ENCODE results near the gene TGFBR3. TPM values are rescaled to one million over a fixed set of nuclear protein-coding genes. Genes with fewer than 3 reads are reported as not detected.

Gene TGFBR3
- total and polyA plus RNA-seq, 10 donors, result 5.2 to 254 (median 166) TPM

GRCh38 chr1:91633438-91633837 is 252.5 kb downstream of the TGFBR3 start:
- DNase-seq, result no peak
- TF ChIP-seq CTCF (IDR thresholded peaks at IDR 0.05 in 8 of 11, conservative IDR thresholded peaks at IDR 0.05 in 3 of 11) (no peak), POLR2A (IDR thresholded peaks at IDR 0.05) (no peak), POLR2AphosphoS5 (IDR thresholded peaks at IDR 0.05) (no peak)
- Histone ChIP-seq H3K4me3 (no peak overlapping the region), H3K4me1 (peaks cover 0 to 6% (median 0%) of the 10 kb centered on the region in 6 donors), H3K27me3 (replicated peaks in 1 of 7) (no peaks in the 10 kb centered on the region), H3K9me3 (peaks cover 0 to 4% (median 0%) of the 10 kb centered on the region in 8 donors), H3K27ac (no peak overlapping the region), H3K36me3 (no peaks in the 10 kb centered on the region)
- intact Hi-C loops (cut with DNase I; ENCODE audit: low total_unique reads), result no loop called here
- WGBS, 5 donors, result 85 to 95% (median 92%) methylated on average over 3 of the region's 3 CpGs

GRCh38 chr1:91631718-91632330 is 254.1 kb downstream of the TGFBR3 start:
- intact Hi-C loops (cut with DNase I; ENCODE audit: low total_unique reads), result no loop called here
- DNase-seq, result no peak
- TF ChIP-seq POLR2AphosphoS5 (IDR thresholded peaks at IDR 0.05), result no peak
- no peak for TF ChIP-seq CTCF (IDR thresholded peaks at IDR 0.05 in 8 of 11, conservative IDR thresholded peaks at IDR 0.05 in 3 of 11)
- TF ChIP-seq POLR2A (IDR thresholded peaks at IDR 0.05), result no peak
- no peaks in the 10 kb centered on the region for H3K4me1 ChIP-seq
- peaks cover 0 to 4% (median 0%) of the 10 kb centered on the region in 8 donors for H3K9me3 ChIP-seq
- no peak overlapping the region for H3K27ac ChIP-seq
- H3K27me3 ChIP-seq (replicated peaks in 1 of 7), result no peaks in the 10 kb centered on the region
- H3K36me3 ChIP-seq, result no peaks in the 10 kb centered on the region
- H3K4me3 ChIP-seq, result no peak overlapping the region
- WGBS, 5 donors, result 85 to 95% (median 91%) methylated on average over 4 of the region's 4 CpGs

- TF ChIP-seq POLR2AphosphoS5 (IDR thresholded peaks at IDR 0.05) (no peak), CTCF (IDR thresholded peaks at IDR 0.05 in 8 of 11, conservative IDR thresholded peaks at IDR 0.05 in 3 of 11) (no peak), POLR2A (IDR thresholded peaks at IDR 0.05) (no peak)
- intact Hi-C loops (cut with DNase I; ENCODE audit: low total_unique reads), result no loop called here
- Histone ChIP-seq H3K27me3 (replicated peaks in 1 of 7) (no peaks in the 10 kb centered on the region), H3K4me3 (no peak overlapping the region), H3K9me3 (peaks cover 0 to 4% (median 0%) of the 10 kb centered on the region in 8 donors), H3K4me1 (no peaks in the 10 kb centered on the region), H3K36me3 (no peaks in the 10 kb centered on the region), H3K27ac (no peak overlapping the region)
- DNase-seq, result no peak
Measured at GRCh38 chr1:91630803-91631202, 255.1 kb downstream of the TGFBR3 start.

Small RNA genes lying within 50 kb of the gene (small RNA-seq; reads per million reads assigned to genes)
- gene RN7SL653P, result 0 reads per million in 4 donors

Other genes starting within 250 kb of the TGFBR3 start
- gene BRDT, start 63.2 kb upstream of the TGFBR3 start, total RNA-seq, result under 1 TPM in 2 of 7 donors, not detected in 5; 0.09 to 0.43 TPM
- not detected for gene BRDT, start 63.2 kb upstream of the TGFBR3 start, polyA plus RNA-seq
- gene EPHX4, start 143.8 kb upstream of the TGFBR3 start, total RNA-seq, result under 1 TPM in 1 of 7 donors, not detected in 6; 0.51 TPM
- under 1 TPM in 1 of 3 donors, not detected in 2; 0.07 TPM for gene EPHX4, start 143.8 kb upstream of the TGFBR3 start, polyA plus RNA-seq
- gene SETSIP, start 189.3 kb upstream of the TGFBR3 start, total RNA-seq, result not detected
- gene SETSIP, start 189.3 kb upstream of the TGFBR3 start, polyA plus RNA-seq, result under 1 TPM in 1 of 3 donors, not detected in 2; 0.15 TPM
- gene BTBD8, start 194.2 kb upstream of the TGFBR3 start, total RNA-seq, result 1 to 10 TPM; 3.0 to 6.9 (median 4.1) TPM
- gene BTBD8, start 194.2 kb upstream of the TGFBR3 start, polyA plus RNA-seq, result under 1 TPM; 0.52 to 0.90 (median 0.55) TPM